Heart left ventricle (tissue), 13 donors: ENCODE data around the gene SLC43A2.

Experiments
- CTCF ChIP-seq, 12 donors: fragments of 200-600 bp; sonication (generic) in 4 of 12; IDR thresholded peaks; one replicate each; pipeline versions ENCODE4 v1.5.0 to v1.8.0; 2018 to 2022; ENCODE audit warnings: antibody characterized with exemption in 12 of 12, mild to moderate bottlenecking in 5 of 12
- POLR2A ChIP-seq, 2 donors: fragments of 450-650 bp; IDR thresholded peaks; one replicate each; pipeline ENCODE4 v1.6.1; 2017; ENCODE audit warnings: antibody characterized with exemption in 2 of 2, mild to moderate bottlenecking in 2 of 2, moderate library complexity in 2 of 2
- donor health status: ischemic (EF 13 %, LVEDD 7.1; RV severe dilation, severe dysfunction).
- donor health status: DM: no; HTN: yes; CAD: no.
- donor health status: DM: no; HTN: no; CAD: no.
- donor health status: ischemic (EF 25% LVEDD 6.9; RV normal size, moderate dysfunction).
- donor health status: ischemic (EF 25% LVEDD 5.7; RV mildly dilated, moderate dysfunction).
- donor health status: ischemic (EF 35%, LVEDD 5.7; RV mildly dilated, moderate dysfunction).
- donor health status: nonischemic (EF 11% LVEDD 7.7; RV severe dilation, severe dysfunction).
- donor health status: DM: yes; HTN: yes; CAD: no.
- donor health status: PGD.
- donor health status: ischemic (EF 29% LVEDD 5.4; RV normal size, mild dysfunction).
- donor health status: nonischemic (EF 23%, LVEDD 6.1; RV moderate dilation, normal function).

- no peak for TF ChIP-seq CTCF (IDR thresholded peaks at IDR 0.05)
- TF ChIP-seq POLR2A (IDR thresholded peaks at IDR 0.05): no peak
These were observed 72.8 kb downstream of the SLC43A2 start for GRCh38 chr17:1555651-1556471.
